ENCODE data around the gene SLIT3.

SLIT3 gene

GRCh38 chr5:169099801-169100734, 200.9 kb downstream of the SLIT3 start:
- DNase-seq = no peak

GRCh38 chr5:169098331-169099121, 202.4 kb downstream of the SLIT3 start:
- DNase-seq = no peak

GRCh38 chr5:169097374-169098326, 203.3 kb downstream of the SLIT3 start:
- no peak for DNase-seq

GRCh38 chr5:169095976-169096375, 205.0 kb downstream of the SLIT3 start:
- no peak for DNase-seq

GRCh38 chr5:169095410-169095960, 205.5 kb downstream of the SLIT3 start:
- no peak for DNase-seq

- DNase-seq = no peak
Measured at GRCh38 chr5:169094586-169095409, 206.1 kb downstream of the SLIT3 start.

GRCh38 chr5:169091396-169091980, 209.5 kb downstream of the SLIT3 start:
- DNase-seq = no peak

GRCh38 chr5:169089343-169089742, 211.6 kb downstream of the SLIT3 start:
- DNase-seq = no peak

GRCh38 chr5:169088028-169088725, 212.8 kb downstream of the SLIT3 start:
- DNase-seq = no peak

- no peak for DNase-seq
Measured at GRCh38 chr5:169085636-169086035, 215.3 kb downstream of the SLIT3 start.

- no peak for DNase-seq
Measured at GRCh38 chr5:169085212-169085611, 215.7 kb downstream of the SLIT3 start.

- DNase-seq = no peak
Measured at GRCh38 chr5:169084775-169085174, 216.2 kb downstream of the SLIT3 start.

GRCh38 chr5:169083394-169084018, 217.4 kb downstream of the SLIT3 start:
- no peak for DNase-seq

- DNase-seq = no peak
Measured at GRCh38 chr5:169081000-169081724, 219.8 kb downstream of the SLIT3 start.

GRCh38 chr5:169080448-169080911, 220.5 kb downstream of the SLIT3 start:
- DNase-seq = no peak

- DNase-seq = no peak
Measured at GRCh38 chr5:169079697-169080096, 221.2 kb downstream of the SLIT3 start.

GRCh38 chr5:169074839-169075238, 226.1 kb downstream of the SLIT3 start:
- DNase-seq = no peak

- no peak for DNase-seq
Measured at GRCh38 chr5:169072233-169072632, 228.7 kb downstream of the SLIT3 start.

GRCh38 chr5:169070413-169070812, 230.5 kb downstream of the SLIT3 start:
- no peak for DNase-seq

Data from Kasumi-1 (cell line).